Measurements from ENCODE around the gene SNCB.
A peak's percentile ranks its signal among the peaks of the same experiment; 100 is the strongest.
"Not testable (repeated sequence)": the region's sequence is repeated elsewhere in the genome, so short reads cannot be mapped to it uniquely, and the experiment has no call there.

The SNCB gene

GRCh38 chr5:176596689-176597416 lies 33.5 kb downstream of the SNCB start:
- TF ChIP-seq CTCF (IDR thresholded peaks at IDR 0.05; ENCODE audit: low read depth, low read length) = peak; percentile 4
- in situ Hi-C loops (cut with HindIII; ENCODE audit: low sequenced_read_pairs) = no loop called here
- H3K4me3 ChIP-seq (ENCODE audit: low read depth, low read length) = no peak overlapping the region
- DNase-seq (ENCODE audit: low read depth, low spot score) = no peak

GRCh38 chr5:176596069-176596644 lies 34.2 kb downstream of the SNCB start:
- H3K4me3 ChIP-seq (ENCODE audit: low read depth, low read length) = no peak overlapping the region
- in situ Hi-C loops (cut with HindIII; ENCODE audit: low sequenced_read_pairs) = no loop called here

GRCh38 chr5:176595386-176595943 lies 34.9 kb downstream of the SNCB start:
- TF ChIP-seq CTCF (IDR thresholded peaks at IDR 0.05; ENCODE audit: low read depth, low read length) = no peak
- no peak for DNase-seq (ENCODE audit: low read depth, low spot score)
- in situ Hi-C loops (cut with HindIII; ENCODE audit: low sequenced_read_pairs) = no loop called here
- H3K4me3 ChIP-seq (ENCODE audit: low read depth, low read length) = no peak overlapping the region

More at GRCh38 chr5:176596069-176596644, 34.2 kb downstream of the SNCB start:
- no peak for DNase-seq (ENCODE audit: low read depth, low spot score)
- no peak for TF ChIP-seq CTCF (IDR thresholded peaks at IDR 0.05; ENCODE audit: low read depth, low read length)

- in situ Hi-C loops (cut with HindIII; ENCODE audit: low sequenced_read_pairs) = no loop called here
- TF ChIP-seq CTCF (IDR thresholded peaks at IDR 0.05; ENCODE audit: low read depth, low read length) = no peak
- DNase-seq (ENCODE audit: low read depth, low spot score) = no peak
- H3K4me3 ChIP-seq (ENCODE audit: low read depth, low read length) = no peak overlapping the region
Observed at GRCh38 chr5:176594554-176594953, 35.8 kb downstream of the SNCB start.

GRCh38 chr5:176593273-176593869 lies 37.0 kb downstream of the SNCB start:
- DNase-seq (ENCODE audit: low read depth, low spot score) = no peak
- H3K4me3 ChIP-seq (ENCODE audit: low read depth, low read length) = no peak overlapping the region
- no peak for TF ChIP-seq CTCF (IDR thresholded peaks at IDR 0.05; ENCODE audit: low read depth, low read length)
- in situ Hi-C loops (cut with HindIII; ENCODE audit: low sequenced_read_pairs) = no loop called here

- in situ Hi-C loops (cut with HindIII; ENCODE audit: low sequenced_read_pairs) = no loop called here
- no peak overlapping the region for H3K4me3 ChIP-seq (ENCODE audit: low read depth, low read length)
- no peak for TF ChIP-seq CTCF (IDR thresholded peaks at IDR 0.05; ENCODE audit: low read depth, low read length)
- no peak for DNase-seq (ENCODE audit: low read depth, low spot score)
Observed at GRCh38 chr5:176592573-176592972, 37.8 kb downstream of the SNCB start.

- DNase-seq (ENCODE audit: low read depth, low spot score); H3K4me3 ChIP-seq (ENCODE audit: low read depth, low read length); in situ Hi-C loops (cut with HindIII; ENCODE audit: low sequenced_read_pairs): not testable (repeated sequence)
Observed at GRCh38 chr5:176591667-176592066, 38.7 kb downstream of the SNCB start.
